GM04504 (cell line): ENCODE measurements around the gene CRTAC1.
A peak's percentile ranks its signal among the peaks of the same experiment; 100 is the strongest.

Experiments
- DNase-seq: peaks from one replicate; pipeline ENCODE4 v3.0.0-alpha.2; 2012; ENCODE audit warnings: low read depth

CRTAC1 gene, protein sequence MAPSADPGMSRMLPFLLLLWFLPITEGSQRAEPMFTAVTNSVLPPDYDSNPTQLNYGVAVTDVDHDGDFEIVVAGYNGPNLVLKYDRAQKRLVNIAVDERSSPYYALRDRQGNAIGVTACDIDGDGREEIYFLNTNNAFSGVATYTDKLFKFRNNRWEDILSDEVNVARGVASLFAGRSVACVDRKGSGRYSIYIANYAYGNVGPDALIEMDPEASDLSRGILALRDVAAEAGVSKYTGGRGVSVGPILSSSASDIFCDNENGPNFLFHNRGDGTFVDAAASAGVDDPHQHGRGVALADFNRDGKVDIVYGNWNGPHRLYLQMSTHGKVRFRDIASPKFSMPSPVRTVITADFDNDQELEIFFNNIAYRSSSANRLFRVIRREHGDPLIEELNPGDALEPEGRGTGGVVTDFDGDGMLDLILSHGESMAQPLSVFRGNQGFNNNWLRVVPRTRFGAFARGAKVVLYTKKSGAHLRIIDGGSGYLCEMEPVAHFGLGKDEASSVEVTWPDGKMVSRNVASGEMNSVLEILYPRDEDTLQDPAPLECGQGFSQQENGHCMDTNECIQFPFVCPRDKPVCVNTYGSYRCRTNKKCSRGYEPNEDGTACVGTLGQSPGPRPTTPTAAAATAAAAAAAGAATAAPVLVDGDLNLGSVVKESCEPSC

DNA sequence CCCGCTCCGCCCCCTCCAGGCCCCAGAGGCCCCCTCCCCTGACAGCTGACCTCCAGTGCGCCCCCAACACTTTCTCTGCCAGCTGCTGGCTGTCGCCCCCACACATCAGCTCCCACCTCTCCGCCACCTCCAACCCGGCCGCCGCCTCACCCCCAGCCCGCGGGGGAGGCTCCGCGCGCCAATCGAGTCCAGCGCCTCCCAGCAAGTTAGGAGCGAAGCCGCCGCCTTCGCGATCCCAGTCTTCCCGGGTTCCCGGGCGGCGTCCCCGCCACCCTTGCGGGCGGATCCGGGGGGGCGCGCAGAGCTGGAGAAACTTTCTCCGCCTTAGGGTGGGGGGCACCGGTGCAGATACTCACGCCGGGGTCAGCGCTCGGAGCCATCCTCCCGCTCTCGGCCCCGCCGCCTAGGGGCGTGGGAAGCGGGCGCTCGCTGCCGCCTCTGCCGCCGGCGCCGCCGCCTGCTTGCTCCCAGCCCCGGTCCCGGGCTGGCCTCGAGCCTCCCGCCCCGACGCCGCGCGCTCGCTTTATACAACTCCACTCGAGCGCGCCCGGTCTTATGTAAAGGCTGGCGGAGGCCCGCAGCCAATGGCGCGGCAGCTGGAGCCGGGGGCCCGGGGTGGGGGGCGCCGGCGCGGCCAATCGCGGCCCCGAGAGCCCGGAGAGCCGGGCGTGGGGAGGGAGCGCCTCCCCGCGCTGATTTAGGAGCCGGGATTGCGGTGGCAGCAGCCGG is at the start of gene CRTAC1:
CRTAC1 (minus strand) TSS at position 529 of the 729 bp plus-strand sequence; CDS start at position 380, 149 bp downstream.
- DNase-seq = no peak

DNA sequence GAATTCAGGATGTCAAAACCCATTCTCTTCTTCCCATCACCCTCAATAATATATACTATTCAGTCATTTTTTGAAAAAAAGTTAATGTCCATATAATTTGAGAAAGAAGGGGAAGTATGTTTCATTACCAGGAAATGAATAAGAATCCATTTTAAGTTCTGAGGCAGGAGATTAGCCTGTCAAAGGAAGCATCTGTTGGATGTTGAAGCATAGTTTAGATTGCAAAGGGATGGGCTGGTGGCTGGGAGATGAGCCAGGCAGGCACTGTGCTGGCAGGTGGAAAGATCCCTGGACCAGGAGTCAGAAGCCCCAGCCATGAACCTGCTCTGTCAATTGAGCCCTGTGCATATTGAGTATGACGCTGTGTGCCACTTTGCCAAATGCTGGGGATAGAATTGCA is 48.4 kb upstream of the CRTAC1 start:
- DNase-seq = no peak

DNA sequence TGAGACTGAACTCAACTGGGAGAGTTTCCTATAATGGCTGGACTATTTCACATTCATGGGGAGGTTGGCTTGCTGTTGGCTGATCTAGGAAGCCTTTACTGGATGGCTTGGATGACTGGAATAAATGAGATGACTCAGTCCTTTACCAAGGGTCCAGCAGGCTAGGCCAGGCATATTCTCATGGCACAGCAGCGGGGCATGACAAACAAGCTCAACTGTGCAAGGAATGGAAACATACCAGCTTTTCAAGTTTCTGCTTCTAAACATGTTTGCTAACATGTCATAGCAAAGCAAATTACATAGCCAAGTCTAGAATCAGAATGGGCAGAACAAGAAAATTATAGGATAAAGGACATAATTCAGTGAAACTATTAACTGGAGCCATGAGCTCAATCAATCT is 46.8 kb upstream of the CRTAC1 start:
- DNase-seq = no peak

DNA sequence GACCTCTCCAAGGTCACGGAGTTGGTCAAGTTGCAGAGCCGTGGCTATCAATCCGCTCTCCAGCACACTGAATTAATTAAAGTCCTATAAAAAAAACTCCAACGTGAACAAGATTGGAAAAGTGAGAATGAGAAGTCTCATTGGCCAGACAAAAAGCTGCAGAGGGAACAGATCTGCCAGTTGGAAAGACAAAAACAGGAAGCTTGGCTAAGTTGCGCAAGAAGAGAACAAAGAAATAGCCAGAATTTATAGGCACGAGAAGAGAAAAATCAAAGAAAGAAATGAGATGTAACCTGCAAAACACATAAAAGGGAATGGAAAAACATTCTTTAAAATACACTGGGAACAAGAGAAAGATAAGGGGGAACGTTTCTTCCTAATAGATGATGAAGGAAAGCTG is 45.7 kb upstream of the CRTAC1 start:
- no peak for DNase-seq

DNA sequence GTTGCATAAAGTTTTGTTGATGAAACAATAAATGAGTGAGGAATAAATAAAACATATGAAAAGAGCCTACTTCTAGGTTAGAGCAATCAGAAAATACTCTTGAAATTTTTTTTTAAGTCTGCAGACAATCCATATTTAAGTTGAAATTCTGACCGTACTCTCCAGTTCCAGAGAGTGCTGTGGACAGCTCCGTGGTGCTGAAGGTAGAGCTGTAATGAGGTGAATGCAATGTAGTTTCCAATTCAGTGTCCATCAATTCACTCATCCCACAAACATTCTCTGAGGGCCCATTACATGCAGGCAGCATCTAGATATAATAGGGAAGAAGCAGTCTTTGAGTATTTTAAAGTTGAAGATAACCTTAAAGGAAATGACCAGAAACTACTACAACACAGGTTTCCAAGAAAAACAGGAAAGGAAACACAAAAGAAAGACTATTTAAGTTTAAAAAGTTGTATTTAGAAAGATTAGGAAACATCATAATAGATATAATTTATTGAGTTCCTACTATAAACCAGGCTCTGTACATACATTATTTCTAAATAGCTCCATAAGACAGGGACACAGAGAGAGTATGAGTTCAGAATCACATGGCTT is 44.0 kb upstream of the CRTAC1 start:
- peak; percentile 1 for DNase-seq

DNA sequence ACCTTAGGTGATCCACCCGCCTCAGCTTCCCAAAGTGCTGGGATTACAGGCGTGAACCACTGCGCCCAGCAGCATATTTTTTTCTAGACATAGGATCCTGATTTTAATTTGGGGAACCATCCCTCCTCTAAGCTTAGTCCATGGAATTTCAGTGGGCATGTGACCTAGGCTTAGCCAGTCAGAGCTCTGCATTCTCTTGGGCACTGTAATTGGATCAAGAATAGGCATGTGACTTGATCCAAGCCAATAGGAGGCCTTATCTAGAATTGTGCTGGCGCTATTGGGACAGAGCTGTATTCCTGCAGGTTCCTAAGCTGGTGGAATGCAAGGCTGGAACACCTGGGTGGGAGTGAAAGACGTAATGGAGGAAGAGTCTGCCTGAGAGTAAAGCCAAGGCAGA is 36.7 kb upstream of the CRTAC1 start:
- DNase-seq = no peak

DNA sequence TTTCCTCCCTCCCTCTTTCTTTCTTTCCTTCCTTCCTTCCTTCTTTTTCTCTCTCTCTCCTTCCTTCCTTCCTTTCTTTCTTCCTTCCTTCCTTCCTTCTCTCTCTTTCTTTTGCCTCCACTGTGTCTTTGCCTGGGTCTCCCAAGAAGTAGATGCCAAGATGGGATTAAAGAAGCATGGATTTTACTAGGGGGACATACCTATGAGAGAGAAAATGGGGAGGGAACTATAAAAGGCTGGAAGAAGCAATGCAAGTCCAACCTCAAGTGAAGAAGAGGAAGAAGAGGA is 33.3 kb upstream of the CRTAC1 start:
- DNase-seq = no peak

DNA sequence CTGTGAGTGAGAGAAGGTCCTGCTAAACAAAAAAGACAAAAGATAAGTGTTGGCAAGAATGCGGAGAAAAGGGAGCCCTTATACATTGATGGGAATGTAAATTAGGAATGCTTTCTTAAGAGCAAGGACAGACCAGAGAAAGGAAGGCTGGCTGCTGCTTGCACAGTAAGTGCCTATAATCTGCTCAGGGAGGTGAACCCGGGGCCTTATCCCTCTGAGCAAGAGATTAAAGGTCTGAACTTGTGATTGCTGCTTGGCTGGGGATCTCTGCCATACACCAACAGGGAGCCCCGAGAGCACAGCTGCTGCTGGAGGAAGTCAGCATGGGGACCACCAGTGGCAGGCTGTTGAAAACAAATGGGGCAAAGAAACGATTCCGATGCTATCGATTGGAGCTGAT is 32.0 kb upstream of the CRTAC1 start:
- no peak for DNase-seq

DNA sequence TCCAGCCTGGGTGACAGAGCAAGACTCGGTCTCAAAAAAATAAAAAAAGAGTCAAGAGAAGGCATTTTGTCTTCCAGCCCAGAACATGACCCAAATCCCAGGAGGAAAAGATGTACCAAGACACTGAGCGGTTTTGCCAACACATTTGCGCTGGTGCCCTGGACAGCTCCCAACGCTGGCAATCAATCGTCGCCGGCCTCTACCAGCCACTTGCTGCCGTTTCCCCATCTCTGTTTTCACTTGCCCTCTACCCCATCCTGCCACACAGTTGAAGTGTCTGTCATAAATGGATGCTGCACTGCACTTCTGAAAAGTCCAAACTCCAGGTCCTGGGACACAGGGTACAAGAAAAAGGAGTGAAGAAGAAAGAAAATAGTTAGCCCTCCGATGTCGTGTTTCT is 29.7 kb upstream of the CRTAC1 start:
- no peak for DNase-seq

DNA sequence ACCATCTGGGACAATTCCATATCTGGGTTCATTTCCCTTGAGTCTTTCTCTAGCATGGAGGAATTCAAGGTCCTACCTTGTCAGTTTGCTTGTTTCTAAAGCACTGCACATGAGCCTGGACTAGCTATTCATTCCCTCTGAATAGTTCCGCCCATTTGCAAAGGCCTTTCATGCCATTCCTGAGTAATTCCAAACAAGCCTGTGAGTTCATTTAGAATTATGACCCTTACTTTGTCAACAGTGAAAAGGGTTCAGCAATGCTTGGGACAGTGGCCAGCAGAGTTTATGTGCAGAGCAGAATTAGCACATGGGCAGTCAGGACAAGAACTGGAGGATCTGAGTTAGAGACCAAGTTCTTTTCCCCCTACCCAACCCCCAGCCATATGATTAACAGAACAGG is 27.9 kb upstream of the CRTAC1 start:
- DNase-seq = no peak

DNA sequence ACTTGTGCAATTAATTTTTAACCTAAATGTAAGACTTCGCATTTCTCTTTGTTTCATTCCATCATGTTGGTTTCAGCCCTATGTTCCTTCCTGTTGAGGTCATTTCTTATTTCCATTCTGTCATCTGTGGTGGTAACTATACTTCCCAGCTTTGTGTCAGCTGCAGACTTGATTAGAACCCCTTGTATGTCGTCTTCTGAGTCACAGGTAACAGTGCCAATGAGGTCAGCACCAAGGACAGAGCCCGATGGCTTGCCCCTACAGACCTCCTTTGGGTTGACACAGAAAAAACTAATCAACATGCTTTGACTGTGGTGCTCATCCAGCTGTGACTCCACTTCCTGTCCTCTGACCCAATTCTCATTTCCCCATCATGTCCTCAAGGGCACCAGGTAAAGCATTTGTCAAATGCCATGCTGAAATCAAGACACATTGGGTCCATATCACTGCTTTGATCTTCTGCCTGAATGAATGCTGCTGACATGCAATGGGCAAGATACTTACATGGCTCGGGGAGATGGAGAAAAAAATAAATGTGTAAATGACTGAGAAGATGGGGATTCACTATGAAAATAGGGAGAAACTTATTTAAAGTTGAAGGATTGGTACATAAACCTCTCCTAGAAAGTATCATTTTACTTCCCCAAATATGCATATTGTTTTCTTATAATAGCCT is 25.6 kb upstream of the CRTAC1 start:
- DNase-seq = no peak

DNA sequence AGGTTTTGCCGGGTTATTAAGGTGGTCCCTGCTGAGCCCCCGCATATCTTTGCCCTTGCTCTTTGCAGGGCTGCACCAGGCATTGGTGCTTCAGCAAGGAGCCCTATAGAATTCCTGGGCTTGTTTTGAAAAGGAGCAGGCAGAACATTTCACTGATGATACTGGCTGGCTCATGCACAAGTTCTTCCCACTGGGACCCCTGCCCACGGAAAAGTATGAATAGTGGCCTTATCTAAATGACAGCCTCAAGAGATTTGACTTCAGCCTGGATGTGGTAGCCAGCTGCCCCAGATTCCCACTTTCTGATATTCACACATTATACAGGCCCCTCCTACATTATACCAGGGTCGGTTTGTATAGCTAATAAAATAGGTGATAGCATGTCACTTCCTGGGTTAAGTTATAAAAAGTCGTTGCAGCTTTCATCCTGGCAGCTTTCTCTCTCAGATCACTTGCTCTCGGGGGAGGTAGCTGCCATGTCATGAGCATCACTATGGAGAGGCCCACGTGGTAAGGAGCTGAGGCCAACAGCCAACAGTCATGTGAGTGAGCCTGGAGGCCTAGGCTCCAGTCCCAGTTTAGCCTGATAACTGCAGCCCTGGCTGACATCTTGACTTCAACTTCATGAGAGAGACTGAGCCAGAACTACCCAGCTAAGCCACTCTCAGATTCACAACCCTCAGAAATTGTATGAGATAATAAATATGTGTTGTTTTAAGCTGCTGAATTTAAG is 16.8 kb upstream of the CRTAC1 start:
- DNase-seq = no peak

DNA sequence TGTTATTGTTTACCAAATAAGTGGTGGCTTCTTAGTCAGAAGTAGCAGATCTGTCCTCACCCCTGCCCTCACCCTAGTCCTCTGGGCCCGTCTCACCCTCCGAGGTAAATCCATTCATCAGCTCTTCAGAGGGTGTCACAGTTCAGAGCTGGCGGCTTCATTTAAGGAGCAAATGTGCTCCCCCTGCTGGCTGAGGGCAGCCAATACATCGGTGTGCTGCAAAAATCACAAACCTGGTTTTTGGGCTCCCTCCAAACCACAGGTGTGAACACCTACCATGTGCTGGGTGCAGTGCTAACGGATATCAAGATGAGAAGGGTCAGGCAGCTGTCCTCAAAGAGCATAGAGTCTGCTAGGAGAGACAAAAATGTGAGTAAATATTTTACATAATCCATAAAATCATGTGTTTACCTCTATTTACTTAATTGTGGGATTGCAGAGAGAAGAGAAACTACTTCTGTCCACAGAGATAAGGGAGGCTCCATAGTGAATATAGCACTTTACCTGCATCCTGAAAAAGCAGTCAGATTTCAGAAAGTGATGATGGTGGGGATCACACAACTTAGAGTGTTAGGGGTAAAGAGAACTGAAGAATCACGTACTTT is 15.5 kb upstream of the CRTAC1 start:
- peak; percentile 19 for DNase-seq

DNA sequence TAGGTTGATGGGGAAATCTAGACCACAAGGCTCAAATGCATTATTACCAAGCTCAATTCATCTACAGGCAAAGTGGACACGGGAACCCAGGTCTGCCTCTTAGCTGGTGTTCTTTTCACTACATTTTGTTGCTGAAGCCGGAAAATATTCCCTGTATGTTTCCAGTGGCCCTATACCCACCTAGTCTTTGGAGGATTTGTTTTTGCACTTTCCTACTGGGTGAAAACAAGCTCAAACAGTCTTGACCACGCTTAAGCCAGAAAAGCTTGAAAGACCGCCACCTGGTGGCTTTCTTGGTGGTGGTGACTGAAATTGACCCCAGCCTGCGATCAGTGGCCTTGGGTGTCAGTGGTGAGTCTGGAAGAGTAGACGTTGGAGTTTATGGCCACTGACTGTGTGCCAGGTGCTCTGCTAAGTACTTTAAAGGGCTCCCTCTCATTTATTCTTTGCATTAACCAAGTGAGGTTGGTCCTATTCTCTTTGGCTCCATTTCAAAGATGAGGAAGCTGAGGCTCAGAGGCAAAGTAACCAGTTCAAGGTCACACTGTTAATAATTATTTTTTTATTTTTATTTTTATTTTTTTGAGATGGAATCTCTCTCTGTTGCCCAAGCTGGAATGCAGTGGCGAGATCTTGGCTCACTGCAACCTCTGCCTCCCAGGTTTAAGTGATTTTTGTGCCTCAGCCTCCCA is 11.1 kb upstream of the CRTAC1 start:
- peak; percentile 26 for DNase-seq

DNA sequence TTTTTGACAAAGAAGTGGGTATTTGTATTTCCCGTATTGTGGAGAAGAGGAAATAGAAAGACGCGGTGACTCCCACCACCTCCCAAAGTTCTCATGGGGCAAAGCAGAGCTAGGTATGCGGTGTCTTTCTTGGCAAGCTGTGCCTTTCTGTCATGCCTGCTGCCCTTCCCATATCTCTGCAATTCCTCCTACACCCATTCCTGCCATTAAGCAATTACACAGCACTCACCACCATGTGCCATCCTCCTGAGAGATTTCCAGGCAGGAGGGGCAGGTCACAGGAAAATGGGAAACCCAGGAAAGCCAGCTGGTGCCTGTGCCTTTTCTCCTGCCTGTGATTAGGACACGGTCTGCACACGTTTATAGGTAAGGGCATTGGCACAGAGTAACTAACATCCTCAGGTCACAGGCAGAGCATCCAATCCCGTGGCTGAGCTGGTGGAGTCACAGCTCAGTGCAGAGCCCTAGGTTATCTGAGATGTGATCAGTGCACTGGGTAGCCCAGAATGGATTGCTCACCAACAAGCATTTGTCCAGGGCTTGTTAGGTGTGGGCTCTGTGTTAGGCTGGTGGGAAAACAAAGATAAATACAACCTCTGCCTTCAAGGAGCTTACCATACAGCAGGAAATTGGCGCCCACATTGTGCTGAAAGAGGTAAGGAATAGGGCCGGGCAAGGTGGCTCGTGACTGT is 9.4 kb upstream of the CRTAC1 start:
- DNase-seq = no peak

DNA sequence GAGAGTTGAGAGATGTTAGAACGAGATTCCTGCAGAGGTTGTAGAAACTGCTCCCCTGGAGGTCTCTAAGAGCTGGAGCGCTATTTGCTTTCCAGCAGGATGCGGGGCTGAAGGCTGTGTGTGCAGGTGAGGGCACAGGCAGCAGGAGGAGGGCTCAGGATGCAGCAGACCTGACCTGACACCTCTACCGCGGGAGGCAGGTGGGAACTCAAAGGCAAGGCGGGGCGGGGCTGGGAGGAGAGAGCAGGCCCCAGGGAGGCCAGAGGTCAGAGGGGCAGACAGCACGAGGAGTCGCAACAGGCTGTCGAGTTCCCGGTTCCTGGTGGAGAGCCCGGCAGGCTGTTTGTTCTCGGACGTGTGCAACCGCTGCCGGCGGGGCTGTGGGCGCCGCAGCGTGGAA is 7.9 kb upstream of the CRTAC1 start:
- DNase-seq = no peak

DNA sequence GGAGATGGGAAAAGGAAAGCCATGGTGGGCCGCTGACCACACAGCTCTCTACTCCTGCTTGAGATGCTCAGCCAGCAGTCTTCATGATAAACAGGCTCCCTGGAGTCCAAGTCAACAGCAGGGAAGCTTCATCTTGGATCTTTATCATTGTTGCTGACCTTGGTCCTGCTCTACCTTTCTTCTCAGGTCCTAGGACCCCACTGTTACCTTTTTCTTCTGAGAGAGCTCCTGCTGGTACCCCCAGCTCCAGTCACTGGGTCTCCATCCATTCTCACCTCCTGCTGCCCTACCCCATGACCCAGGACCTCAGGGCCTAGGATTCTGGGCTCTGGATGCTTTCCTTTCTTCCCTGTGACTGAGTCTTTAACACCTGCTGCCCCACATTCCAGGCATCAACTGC is 5.2 kb upstream of the CRTAC1 start:
- no peak for DNase-seq

DNA sequence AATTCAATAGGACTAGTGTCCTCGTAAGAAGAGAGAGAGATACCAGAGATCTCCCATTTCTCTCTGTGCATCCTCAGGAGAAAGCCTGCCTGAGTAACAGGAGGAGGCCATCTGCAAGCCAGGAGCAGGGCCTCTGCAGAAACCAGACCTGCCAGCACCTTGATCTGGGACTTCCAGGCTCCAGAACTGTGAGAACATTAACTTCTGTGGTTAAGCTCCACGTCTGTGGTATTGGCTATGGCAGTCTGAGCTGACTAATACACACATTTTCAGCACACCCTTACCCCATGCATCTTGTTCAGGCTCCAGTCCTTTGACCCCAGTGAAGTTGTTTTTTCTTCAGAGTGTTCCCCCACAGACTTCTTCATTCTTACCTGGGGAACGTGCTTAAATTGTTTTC is 3.1 kb upstream of the CRTAC1 start:
- no peak for DNase-seq

DNA sequence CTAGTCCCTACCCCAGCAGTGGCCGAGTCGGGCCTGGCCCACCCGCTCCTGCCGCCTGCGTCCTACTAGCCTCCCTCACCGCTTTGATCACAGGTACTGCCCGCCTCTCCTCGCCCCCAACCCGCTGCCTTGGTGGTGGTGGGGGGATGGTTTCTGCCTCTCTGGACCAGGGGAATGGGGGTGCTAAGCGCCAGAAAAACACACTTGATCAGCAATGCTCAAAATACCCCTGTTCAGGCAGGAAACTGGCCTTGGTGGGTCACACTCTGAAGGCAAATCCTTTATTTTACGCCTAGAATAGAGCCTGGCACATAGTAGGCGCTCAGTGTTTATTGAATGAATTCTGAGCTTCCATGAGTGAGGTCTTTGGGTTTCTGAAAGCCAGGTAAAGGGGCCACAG is 1.0 kb upstream of the CRTAC1 start:
- DNase-seq = no peak

DNA sequence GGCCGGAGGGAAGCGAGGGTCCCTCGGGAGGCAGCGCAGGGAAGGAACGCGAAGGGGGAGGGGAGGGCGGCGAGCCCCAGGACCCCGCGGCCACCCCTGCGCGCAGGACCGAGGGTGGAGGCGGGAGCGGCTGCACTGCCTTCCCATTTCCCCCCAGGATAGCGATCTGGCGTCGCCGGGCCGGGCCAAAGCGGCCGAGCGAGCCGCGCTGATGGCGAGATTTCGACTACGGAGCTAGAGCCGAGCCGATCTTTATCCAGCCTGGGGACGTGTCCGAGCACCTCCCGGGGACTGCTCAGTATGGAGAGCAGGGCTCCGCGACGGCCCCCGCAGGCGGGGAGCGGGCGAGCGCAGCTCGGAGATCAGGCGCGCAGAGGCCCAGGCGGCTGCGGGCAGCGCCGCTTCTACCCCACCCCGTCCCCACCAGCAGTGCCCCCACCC is 590 bp upstream of the CRTAC1 start:
- no peak for DNase-seq
